Endothelial cell of hepatic sinusoid (primary cell): Measurements from ENCODE around the gene IFI6.
"Not testable (repeated sequence)": the region's sequence is repeated elsewhere in the genome, so short reads cannot be mapped to it uniquely, and the experiment has no call there.

Experiments used
- in situ Hi-C: cut with HindIII; loops from 2 replicates; pipeline ENCODE4 v1.10.0; 2017; ENCODE audit warnings: low sequenced_read_pairs

The IFI6 gene, protein sequence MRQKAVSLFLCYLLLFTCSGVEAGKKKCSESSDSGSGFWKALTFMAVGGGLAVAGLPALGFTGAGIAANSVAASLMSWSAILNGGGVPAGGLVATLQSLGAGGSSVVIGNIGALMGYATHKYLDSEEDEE

DNA sequence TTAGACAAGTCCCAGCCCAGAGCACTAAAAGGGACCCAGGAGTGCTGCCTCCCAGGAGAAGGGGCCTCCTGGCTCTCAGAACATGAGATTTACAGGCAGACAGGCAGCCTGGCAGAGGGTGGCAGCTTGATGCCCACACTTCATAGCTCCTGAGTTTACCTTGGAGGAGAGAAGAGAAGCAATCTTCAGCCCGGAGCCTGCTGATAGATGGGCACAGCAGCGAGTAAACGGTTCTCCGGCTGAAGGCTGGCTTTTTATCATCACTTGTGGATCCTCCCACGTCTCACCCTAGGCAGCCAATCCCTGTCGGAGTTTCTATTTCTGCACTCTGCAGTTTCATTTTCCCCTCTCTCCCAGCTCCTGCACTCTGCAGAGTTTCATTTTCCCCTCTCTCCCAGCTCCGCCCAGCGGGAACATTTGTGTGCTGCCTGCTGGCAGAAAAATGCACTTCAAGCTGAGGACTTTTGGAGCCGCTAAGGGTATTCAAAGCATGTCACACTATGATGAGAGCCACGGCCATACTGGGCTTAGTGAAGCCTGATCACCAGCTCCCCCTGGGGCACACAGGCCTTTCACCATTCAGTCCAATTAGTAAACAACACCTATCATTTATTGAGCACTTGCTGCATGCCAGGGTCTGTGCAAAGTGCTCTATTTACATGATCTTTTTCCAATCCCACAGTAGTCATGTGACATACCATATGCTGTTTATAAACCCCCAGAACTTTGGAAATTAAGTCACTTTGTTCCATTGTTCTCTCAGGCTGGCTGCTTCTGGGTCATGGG, at the start of gene IFI6:
IFI6 (minus strand) TSS at position 229 of the 786 bp plus-strand sequence. CDS start 2,878 bp downstream, outside the sequence.
- in situ Hi-C loops: no loop called here

DNA sequence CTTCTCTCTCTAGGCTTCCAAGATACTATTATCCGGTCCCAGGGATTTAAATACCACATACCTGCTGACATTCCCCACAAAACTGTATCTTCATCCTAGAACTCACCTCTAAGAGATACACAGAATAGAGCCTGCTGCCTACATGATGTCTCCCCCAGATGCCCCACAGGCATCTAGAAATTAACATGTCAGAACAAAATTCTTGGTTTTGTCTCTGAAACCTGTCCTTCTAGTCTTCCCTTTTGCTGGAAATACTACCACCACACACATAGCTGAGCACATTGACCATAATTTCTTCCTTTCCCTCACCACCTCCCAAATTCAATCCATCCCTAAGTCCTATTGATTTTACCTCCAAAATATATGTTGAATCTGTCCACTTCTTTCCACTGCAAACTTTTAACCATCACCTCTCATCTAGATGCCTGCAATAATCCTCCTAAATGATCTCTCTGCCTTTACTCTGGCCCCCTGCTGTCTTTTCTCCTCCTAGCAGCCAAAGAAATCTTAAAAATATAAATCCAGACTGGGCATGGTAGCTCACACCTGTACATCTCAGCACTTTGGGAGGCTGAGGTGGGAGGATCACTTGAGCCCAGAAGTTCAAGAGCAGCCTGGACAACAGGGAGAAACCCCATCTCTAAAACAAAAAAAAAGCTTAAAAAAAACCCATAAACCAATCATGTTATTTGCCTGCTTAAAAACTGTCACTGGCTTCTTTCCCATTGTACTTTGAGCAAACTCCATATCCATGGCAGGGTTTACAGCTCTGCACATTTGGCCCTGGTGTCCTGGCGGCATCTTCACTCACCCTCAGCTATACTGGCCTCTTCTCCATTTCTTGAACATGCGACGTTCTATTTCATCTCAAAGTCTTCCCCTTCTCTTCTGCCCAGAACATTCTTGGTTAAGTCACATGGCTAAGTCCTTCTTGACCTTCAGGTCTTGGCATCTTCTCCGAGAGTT, 47.6 kb upstream of the IFI6 start:
- in situ Hi-C loops: no loop called here

DNA sequence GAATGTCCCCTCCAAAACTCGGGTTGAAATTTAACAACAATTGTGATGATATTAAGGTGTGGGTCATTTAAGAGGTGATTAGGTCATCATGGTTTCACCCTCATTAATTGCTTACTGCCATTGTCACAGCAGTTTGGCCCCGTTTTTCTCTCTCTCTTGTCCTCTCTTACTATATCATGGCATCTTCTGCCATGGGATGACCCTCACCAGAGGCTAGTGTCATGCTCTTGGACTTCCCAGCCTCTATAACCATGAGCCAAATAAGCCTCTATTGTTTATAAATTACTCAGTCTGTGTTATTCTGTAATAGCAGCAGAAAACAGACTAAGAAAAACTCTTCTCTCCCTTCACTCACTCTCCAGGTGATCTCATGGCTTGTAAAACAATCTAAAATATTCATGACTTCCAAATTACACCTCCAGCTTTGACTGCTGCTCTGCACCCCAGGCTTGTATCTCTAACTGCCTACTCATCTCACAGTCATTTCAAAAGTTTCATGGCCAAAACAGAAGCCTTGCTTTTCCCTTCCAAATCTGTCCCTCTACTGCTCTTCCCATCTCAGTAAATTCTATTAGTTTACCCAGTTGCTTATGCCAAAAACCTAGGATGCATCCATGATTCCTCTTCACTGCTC, 44.4 kb upstream of the IFI6 start:
- in situ Hi-C loops: no loop called here

DNA sequence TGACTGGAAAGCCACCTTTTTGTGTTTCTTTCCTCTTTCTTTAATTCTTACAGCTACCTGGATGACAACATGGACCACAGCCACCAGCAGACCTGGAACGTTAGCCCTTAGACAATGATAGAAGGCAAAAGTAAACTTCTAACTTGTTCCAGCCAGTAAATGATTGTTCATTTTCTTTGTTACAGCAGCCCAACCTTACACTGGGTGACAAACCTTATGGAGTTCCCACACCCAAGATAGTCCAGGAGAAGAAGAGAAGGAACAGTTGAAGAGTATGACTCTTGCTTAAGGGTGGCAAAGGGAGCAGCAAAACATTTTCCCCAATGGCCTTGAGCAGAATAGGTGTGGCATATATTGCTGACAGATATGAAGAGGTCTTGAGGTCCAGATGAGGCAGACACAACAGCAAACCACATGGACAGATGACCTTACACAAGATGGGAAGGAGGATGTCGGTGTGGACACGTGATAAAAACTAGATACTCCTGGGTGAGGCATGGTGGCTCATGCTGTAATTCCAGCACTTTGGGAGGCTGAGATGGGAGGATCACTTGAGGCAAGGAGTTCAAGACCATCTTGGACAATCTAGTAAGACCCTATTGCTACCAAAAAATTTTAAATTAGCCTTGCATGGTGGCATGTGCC, 42.0 kb upstream of the IFI6 start:
- in situ Hi-C loops: no loop called here

DNA sequence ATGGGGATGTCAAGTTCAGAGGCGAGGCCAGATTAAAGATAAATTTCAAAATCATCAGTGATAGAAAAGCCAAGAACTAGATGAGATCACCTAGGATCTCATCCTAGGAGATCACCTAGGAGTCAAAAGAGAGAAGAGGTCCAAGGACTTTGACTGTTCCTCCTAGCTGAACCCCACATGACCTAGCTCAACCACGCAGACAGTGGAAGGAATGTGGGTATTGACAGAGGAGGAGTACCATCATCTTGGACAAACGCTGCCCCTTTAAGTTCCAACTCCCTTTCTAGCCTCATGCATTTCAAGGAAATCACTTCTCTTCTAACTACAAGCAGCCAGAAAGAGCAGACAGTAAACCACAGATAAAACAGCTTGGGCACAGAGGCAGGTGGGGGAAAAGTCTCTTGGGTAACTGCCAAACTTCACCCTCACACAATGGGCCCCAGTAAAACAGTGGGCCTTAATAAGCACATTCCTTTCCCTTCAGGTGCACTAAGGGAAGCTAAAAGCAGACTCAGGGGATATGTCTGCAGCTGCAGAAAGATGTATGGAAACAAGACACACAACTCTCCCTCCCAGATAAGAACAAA, 41.2 kb upstream of the IFI6 start:
- in situ Hi-C loops: no loop called here

DNA sequence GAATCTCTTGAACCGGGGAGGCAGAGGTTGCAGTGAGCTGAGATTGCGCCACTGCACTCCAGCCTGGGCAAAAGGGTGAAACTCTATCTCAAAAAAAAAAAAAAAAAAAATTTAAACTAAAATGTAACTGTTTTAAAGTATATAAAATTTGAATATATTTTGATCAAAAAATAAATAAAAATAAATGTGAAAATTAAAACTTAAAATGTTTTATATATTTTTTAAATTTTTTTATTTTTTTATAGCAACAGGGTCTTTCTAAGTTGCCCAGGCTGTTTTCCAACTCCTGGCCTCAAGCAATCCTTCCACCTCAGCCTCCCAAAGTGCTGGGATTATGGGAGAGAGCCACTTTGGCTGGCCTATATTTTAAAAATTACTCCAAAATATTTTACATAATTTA, 38.6 kb upstream of the IFI6 start:
- in situ Hi-C loops: no loop called here

DNA sequence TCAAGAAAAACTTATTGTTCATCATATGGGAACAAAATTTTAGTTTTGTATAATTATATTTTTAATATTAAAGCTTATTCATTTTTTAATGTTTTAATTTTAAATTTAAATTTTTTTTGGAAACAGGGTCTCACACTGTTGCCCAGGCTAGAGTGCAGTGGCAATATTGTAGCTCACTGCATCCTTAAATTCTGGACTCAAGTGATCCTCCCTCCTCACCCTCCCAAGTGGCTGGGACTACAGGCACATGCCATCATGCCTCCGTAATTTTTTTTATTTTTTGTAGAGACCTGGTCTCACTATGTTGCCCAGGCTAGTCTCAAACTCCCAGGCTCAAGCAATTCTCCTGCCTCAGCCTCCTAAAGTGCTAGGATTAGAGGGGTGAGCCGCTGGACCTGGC, 33.6 kb upstream of the IFI6 start:
- in situ Hi-C loops: no loop called here

DNA sequence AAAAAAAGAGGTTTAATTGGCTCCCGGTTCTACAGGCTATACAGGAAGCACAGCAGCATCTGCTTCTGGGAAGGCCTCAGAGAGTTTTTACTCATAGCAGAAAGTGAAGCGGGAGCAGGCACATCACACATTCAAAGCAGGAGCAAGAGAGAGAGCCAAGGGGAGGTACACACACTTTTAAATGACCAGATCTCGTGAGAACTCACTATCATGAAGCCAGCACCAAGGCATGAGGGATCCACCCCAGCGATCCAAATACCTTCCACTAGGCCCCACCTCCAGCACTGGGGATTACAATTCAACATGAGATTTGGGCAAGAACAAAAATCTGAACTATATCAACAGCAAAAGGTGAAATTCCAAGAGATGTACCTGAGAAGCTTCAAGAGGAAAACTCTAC, 33.0 kb upstream of the IFI6 start:
- in situ Hi-C loops: no loop called here

DNA sequence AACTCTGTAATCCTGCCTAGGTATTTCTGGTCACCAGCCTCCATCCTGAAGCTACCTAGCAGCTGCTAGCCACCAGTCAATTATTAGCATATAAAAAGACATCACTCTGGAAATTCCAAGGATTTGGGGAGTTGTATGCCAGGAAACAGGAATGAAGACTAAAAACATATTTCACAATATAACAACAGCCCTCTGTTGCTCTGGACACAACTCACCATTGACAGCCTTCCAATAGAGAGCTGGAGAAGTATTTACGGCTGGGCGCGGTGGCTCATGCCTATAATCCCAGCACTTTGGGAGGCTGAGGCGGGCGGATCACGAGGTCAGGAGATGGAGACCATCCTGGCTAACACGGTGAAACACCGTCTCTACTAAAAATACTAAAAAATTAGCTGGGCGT, 24.8 kb upstream of the IFI6 start:
- in situ Hi-C loops: not testable (repeated sequence)

DNA sequence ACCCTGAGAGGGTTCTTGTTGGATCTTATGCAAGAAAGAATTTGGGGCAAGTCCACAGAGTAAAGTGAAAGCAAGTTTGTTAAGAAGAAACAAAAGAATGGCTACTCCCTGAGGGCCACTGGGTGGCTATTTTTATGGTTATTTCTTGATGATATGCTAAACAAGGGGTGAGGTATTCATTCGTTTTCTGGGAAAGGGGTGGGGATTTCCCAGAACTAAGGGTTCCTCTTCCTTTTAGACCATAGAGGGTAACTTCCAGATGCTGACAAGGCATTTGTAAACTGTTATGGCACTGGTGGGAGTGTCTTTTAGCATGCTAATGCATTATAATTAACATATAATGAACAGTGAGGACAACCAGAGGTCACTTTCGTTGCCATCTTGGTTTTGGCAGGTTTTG, 18.2 kb upstream of the IFI6 start:
- in situ Hi-C loops: no loop called here

DNA sequence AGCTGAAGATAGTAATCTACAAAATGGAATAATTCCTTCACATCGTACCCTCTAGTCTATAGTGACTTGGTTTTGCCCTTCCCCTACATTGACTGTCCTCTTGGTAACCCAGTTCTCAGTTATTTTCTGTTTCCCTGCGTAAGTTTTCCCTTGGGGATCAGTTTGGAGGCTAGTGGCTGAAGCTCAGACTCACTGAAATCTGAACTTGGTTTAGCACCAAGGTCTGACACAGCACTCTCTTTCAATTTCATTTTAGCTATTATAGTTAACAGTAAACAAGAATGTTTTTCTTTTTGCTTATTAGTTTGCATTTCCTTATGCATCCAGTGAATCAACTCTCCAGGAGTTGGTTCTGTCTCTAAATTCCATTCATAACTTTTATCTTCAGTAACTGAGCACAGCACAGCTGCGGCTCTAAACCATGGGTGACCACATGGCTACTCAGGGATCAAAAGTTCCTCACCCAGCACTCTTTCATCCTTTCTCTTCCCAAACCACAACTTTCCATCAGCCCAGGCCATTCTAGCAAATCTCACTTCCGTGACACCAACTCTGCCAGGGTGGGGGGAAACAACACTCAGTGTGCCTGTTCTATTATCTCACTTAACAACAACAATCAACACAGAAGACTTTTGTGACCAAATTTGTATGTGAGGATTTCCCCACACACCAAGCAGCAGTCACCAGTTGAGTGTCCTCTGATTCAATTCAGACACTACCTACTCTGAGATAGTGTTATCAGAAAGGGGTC, 17.6 kb upstream of the IFI6 start:
- in situ Hi-C loops: no loop called here

DNA sequence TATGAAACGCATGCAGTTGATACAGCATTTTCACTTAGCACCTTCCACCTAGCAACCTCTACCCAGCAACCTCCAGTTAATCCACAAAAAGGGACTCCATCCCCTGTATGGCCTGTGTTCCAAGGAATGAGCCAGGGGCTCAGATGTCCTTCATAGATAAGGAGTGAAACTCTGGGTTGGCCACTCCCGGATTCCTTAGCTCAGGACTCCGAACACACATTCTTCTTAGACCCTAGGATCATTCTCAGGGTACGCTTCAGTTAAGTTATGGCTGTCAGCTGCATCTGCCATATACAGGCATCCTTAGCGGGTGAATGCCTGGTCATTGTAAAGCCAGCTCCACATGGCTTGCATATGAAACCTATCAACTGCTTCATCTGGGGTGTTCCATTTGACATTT, 15.9 kb upstream of the IFI6 start:
- in situ Hi-C loops: no loop called here

DNA sequence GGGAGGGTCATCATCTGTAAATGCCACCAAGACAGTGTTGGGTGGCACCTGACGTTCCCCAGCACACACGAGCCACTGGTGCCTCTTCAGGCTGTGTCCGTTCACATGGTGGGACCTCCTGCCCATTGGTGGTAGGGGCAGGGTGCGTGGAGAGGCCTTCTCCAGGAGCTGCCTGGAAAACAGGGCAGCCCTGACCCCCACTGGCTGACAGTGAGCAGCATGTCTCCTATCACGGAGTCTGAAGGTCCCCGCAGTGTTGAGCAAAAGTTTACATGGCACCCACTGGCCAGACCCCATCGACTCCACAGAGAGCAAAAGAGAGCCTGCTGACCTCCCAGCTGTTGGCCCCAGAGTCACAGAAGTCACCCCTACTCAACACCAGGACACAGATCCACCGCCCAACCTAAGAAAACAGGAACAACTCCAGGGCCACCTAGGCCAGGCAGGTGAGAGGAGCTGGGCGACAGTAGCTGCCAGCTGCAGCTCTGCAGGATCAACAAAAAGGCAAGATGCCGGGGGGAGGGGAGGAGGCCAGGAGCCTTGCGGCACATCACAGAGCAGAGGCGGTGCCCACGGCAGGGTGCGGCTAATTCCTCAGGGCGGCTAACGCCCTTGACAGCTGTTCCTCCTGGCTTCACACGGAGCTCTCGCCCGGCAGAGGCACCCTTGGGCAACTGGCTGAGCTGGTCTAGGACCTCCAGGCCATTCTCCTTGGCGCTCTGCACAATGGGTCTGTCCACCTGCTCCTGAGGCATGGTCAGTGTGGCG, 14.4 kb upstream of the IFI6 start:
- in situ Hi-C loops: no loop called here

DNA sequence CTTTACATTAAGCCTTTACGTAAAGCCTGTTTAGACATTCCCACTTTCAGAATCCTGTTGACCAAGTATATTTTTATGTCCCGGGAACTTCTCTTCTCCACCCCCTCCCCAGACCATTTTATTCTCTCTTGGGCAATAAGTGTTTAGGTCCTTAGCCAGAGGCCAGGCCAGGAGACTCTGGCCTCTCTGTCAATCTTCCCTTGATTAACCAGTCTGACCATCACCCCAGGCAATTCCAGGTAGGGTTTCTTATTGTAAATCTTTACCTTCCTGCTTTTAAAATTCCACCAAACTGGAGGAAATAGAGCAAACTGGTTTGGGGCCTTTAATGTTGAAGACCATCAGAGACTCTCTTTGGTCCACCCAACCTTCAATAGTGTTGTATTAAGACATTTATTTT, 12.2 kb upstream of the IFI6 start:
- in situ Hi-C loops: no loop called here

DNA sequence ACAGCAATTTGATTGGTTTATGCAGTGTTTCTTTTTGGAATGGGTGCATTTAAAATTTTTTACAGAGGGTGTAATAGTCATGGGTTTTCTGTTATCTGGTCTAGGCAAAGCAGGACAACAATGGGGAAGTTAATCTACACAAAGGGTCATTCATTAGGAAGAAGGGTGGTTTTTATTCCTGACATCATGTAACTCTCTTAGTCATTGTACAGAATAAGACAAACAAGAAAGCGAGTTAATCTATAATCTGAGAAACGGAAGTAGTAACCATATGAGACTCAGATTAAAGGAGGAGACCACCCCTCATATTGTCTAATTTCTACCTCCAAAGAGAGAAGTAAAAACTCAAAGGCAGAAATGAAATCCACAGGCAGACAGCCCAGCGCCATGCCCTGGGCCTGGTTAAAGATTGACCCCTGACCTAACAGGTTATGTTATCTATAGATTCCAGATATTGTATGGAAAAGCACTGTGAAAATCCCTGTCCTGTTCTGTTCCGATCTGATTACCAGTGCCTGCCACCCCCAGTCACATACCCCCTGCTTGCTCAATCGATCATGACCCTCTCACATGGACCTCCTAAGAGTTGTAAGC, 10.5 kb upstream of the IFI6 start:
- in situ Hi-C loops: no loop called here

DNA sequence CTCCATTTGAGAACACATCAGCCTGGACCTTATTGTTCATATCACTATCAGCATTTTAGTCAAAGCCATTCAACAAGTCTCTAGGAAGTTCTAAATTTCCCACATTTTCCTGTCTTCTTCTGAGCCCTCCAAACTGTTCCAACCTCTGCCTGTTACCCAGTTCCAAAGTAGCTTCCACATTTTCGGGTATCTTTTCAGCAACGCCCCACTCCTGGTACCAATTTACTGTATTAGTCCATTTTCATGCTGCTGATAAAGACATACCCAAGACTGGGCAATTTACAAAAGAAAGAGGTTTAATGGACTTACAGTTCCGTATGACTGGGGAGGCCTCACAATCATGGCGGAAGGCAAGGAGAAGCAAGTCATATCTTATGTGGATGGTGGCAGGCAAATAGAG, 9.6 kb upstream of the IFI6 start:
- in situ Hi-C loops: not testable (repeated sequence)

DNA sequence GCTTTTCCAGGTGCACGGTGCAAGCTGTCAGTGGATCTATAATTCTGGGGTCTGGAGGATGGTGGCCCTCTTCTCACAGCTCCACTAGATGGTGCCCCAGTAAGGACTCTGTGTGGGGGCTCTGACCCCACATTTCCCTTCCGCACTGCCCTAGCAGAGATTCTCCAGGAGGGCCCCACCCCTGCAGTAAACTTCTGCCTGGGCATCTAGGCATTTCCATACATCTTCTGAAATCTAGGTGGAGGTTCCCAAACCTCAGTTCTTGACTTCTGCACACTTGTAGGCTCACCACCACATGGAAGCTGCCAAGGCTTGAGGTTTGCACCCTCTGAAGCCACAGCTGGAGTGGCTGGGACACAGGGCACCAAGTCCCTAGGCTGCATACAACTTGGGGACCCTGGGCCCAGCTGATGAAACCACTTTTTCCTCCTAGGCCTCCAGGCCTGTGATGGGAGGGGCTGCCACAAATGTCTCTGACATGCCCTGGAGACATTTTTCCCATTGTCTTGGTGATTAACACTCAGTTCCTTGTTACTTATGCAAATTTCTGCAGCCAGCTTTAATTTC, 8.3 kb upstream of the IFI6 start:
- in situ Hi-C loops: not testable (repeated sequence)

DNA sequence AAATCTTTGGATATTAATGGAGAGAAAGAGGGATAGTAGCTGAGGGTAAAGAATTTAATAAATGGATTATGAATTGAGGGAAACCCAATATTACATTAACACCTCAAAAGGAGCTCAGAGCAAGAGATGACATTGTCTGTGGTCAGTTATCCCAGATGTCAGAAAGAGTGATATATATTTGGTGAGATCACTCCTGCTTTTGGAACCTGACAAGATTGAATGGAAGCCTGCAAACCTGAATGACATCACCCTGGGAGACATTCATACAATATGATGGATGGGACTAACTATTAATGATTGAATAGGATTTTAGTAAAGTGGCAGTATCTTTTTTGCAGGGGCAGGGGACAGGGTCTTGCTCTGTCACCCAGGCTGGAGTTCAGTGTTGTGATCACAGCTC, 6.8 kb upstream of the IFI6 start:
- in situ Hi-C loops: no loop called here
